A673 (cell line): Measurements from ENCODE around the gene GBA2.

Experiments used
- CTCF ChIP-seq: fragments of 300-800, 200-600 bp; sonication (generic); conservative IDR thresholded peaks from 2 replicates; pipeline ENCODE4 v1.5.1; 2017; ENCODE audit warnings: low read depth, mild to moderate bottlenecking, antibody characterized with exemption, low read length, moderate library complexity, mixed read lengths
- EZH2 ChIP-seq: fragments of 200-600 bp; sonication (generic); IDR thresholded peaks from 2 replicates; pipeline ENCODE4 v1.6.1; 2017; ENCODE audit warnings: borderline replicate concordance, low read depth, mild to moderate bottlenecking, mixed read lengths, antibody characterized with exemption, low read length; ENCODE audit not compliant: poor library complexity, severe bottlenecking

- TF ChIP-seq CTCF (no peak), EZH2 (no peak)
Measured at GRCh38 chr9:35700031-35700430, 49.0 kb downstream of the GBA2 start.
